HG02610 (cell line): Measurements from ENCODE around the gene SNX25.
"Not testable (repeated sequence)": the region's sequence is repeated elsewhere in the genome, so short reads cannot be mapped to it uniquely, and the experiment has no call there.

Experiments used
- ATAC-seq: cut with Tn5 transposase; IDR thresholded peaks from one replicate; pipeline ENCODE4 v1.9.1; 2021; ENCODE audit warnings: mild to moderate bottlenecking, moderate library complexity; ENCODE audit not compliant: unreplicated experiment

The SNX25 gene

GRCh38 chr4:185229021-185229818, 19.8 kb downstream of the SNX25 start:
- ATAC-seq: no peak

GRCh38 chr4:185232370-185232769, 23.0 kb downstream of the SNX25 start:
- ATAC-seq: no peak

DNA sequence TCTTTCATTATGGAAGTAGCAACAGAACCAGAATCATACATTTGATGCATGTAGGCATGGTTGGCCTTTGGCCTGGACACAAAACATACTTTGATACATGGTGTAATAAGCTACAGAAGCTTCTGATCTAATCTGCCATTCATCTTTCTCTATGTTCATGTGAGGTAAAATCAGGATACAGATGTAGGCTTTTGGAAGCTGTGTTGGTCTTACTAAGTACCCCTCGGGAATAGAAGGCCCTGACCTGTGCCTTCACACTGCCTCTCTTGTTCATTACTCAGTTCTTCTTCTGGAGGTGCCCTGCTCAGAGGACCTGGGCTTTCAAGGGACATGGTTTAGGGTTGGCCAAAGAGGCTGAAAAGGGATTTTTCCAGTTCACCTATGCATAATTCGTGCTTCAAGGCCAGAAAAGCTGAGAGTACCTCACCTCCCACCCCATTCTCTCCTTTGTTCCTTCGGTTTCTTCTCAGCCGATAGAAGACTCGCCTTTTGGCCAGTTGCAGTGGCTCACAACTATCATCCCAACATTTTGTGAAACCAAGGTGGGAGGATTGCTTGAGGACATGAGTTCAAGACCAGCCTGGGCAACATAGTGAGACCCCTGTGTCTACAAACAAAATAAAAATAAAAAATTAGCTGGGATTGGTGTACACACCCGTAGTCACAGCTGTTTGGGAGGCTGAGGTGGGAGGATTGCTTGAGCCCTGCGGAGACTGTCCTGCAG, 25.9 kb downstream of the SNX25 start:
- no peak for ATAC-seq

GRCh38 chr4:185235843-185236503, 26.6 kb downstream of the SNX25 start:
- ATAC-seq: no peak

GRCh38 chr4:185237175-185237574, 27.8 kb downstream of the SNX25 start:
- no peak for ATAC-seq

GRCh38 chr4:185238215-185238681, 28.9 kb downstream of the SNX25 start:
- no peak for ATAC-seq

GRCh38 chr4:185238750-185239149, 29.4 kb downstream of the SNX25 start:
- no peak for ATAC-seq

DNA sequence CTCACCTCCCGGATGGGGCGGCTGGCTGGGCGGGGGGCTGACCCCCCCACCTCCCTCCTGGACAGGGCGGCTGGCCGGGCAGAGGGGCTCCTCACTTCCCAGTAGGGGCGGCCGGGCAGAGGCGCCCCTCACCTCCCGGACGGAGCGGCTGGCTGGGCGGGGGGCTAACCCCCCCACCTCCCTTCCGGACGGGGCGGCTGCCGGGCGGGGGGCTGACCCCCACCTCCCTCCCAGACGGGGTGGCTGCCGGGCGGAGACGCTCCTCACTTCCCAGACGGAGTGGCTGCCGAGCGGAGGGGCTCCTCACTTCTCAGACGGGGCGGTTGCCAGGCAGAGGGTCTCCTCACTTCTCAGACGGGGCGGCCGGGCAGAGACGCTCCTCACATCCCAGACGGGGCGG, 31.1 kb downstream of the SNX25 start:
- ATAC-seq: not testable (repeated sequence)

DNA sequence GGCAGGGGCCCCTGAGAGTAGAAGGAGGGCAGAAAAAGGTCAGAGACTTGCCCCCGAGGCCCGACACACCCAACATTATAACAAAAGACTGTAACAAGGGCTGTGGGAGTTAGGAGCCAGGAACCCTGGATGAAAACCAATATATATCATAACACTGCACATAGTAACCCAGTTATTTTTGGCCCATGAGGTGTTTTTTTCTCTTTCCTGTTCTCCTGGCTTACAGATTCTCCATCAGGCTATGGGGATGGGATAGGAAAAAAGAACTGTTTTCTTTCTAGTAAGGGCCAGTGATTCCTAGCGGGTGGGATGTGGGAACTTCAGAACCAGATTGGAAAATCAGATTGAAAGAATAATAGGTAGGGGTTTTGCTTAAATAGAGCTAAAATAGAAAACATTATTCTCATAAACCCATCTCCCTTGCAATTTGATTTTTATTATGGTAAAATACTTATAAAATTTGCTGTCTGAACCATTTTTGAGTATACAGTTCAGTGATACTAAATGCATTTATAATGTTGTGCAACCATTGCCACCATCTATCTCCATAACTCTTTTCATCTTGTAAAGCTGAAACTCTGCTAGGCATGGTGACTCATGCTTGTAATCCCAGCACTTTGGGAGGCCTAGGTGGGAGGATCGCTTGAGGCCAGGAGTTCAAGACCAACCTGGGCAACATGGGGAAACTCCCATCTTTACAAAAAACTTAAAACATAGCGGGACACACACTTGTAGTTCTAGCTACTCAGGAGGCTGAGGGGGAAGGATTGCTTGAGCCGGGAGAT, 33.5 kb downstream of the SNX25 start:
- ATAC-seq: no peak

DNA sequence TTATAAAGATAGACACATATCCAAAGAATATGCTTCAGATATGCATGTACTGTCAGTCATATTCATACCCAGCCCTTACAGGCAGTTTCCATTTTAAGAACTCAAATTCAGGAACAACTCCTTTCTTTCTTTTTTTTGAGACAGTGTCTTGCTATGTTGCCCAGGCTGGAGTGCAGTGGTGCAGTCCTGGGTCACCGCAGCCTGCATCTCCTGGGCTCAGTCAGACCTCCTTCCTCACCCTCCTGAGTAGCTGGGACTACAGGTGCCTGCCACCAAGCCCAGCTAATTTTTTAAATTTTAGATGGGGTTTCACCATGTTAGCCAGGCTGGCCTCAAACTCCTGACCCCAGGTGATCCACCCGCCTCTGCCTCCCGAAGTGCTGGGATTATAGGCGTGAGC, 34.5 kb downstream of the SNX25 start:
- no peak for ATAC-seq

- ATAC-seq: no peak
Measured at GRCh38 chr4:185244763-185245162, 35.4 kb downstream of the SNX25 start.

- no peak for ATAC-seq
Measured at GRCh38 chr4:185246453-185246852, 37.1 kb downstream of the SNX25 start.

DNA sequence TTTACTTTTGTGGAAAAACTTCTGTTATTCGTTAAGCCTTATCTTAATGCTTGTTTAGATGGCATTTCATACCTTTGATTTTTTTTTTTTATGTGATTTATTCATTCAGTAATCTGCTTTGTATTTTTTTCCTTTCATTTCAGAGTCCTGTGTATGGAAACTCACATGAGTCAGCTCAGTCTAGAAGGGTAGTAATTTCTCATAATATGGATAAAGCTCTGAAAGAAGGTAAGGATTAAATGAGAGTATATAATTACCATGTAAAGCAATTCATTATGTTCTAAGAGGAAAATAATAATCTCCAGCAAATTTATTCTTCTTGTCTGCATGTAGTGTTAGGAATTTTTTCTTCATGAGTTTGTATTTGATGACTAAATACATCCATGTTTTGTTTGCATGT, 37.8 kb downstream of the SNX25 start:
- ATAC-seq: no peak

GRCh38 chr4:185248393-185249039, 39.1 kb downstream of the SNX25 start:
- no peak for ATAC-seq

DNA sequence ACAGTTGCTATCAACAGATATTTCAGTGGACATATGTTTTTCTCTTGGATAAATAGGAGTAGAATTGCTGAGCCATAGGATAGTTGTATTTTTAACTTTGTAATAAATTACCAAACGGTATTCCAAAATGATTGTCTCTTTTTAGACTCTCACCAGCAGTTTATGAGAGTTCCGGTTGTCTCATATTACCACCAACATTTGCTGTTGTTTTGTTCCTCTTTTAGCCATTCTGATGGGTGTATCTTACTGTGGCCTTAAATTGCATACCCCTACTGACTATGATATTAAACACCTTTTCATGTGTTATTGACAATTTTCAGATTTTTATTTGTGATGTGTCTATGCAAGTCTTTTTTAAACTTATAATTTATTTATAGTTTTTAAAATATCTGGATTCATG, 39.7 kb downstream of the SNX25 start:
- ATAC-seq: peak; percentile 45

GRCh38 chr4:185254434-185254833, 45.0 kb downstream of the SNX25 start:
- ATAC-seq: no peak

DNA sequence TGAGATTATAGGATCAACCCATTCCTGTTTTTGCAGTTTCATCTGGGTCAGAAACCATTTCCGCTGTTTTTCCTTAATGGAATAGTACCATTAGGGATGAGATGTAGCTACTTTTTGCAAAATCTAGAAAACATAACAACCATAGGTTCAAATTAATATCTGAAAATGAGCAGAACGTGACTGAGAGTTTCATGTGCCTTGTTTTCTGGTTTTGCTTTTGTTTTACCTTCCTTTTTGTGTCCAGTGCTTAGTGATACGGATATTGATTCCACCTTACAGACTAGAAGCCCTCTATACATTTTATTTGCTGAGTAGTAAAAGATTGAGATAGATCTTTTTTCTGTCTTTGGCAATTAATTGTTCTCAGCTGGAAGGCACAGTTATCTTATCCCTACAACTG, 46.5 kb downstream of the SNX25 start:
- ATAC-seq: peak; percentile 48

- ATAC-seq: no peak
Measured at GRCh38 chr4:185256446-185256845, 47.0 kb downstream of the SNX25 start.

DNA sequence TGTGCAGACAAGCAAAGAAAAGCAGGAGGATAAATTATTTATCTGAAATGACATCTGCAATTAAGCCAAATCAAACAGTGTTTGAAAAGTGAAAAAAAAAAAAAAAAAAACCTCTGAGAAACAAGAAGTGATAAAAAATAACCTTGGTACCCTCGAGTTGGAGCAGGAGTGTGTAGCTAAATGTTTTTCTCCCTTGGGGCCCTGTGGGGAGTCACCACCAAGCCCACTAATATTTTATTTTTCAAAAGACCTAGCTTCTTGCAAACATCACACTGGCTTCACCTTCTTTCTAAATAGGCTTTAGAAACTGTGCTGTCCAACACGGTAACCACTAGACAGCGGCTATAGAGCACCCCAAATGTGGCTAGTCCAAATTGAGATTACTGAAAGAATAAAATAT, 47.7 kb downstream of the SNX25 start:
- ATAC-seq: peak; percentile 29

GRCh38 chr4:185257694-185258093, 48.3 kb downstream of the SNX25 start:
- no peak for ATAC-seq
